Measurements from ENCODE around the gene FHOD3.

Gene FHOD3

GRCh38 chr18:36327352-36328316, 30.1 kb downstream of the FHOD3 start:
- TF ChIP-seq POLR2AphosphoS5 (IDR thresholded peaks at IDR 0.05; ENCODE audit: low read depth) (no peak), GABPA (IDR thresholded peaks at IDR 0.05; ENCODE audit: low read depth) (no peak), CTCF (IDR thresholded peaks at IDR 0.05; ENCODE audit: insufficient read depth, low read length) (no peak), REST (IDR thresholded peaks at IDR 0.05; ENCODE audit: insufficient replicate concordance, low read depth) (no peak), SPI1 (IDR thresholded peaks at IDR 0.05; ENCODE audit: borderline replicate concordance, low read depth) (no peak)
- Histone ChIP-seq H3K4me3 (replicated peaks; ENCODE audit: insufficient read depth, low read length) (no peak overlapping the region), H3K27me3 (ENCODE audit: insufficient read depth, poor library complexity, severe bottlenecking) (no peaks in the 10 kb centered on the region), H3K27ac (replicated peaks) (no peak overlapping the region)
- DNase-seq (ENCODE audit: low read depth in 1 of 2, low spot score in 1 of 2): no peak

GRCh38 chr18:36328385-36328858, 30.9 kb downstream of the FHOD3 start:
- Histone ChIP-seq H3K27me3 (ENCODE audit: insufficient read depth, poor library complexity, severe bottlenecking) (no peaks in the 10 kb centered on the region), H3K4me3 (replicated peaks; ENCODE audit: insufficient read depth, low read length) (no peak overlapping the region), H3K27ac (replicated peaks) (no peak overlapping the region)
- no peak for DNase-seq (ENCODE audit: low read depth in 1 of 2, low spot score in 1 of 2)
- TF ChIP-seq SPI1 (IDR thresholded peaks at IDR 0.05; ENCODE audit: borderline replicate concordance, low read depth) (no peak), POLR2AphosphoS5 (IDR thresholded peaks at IDR 0.05; ENCODE audit: low read depth) (no peak), REST (IDR thresholded peaks at IDR 0.05; ENCODE audit: insufficient replicate concordance, low read depth) (no peak), CTCF (IDR thresholded peaks at IDR 0.05; ENCODE audit: insufficient read depth, low read length) (no peak), GABPA (IDR thresholded peaks at IDR 0.05; ENCODE audit: low read depth) (no peak)

GRCh38 chr18:36328916-36329315, 31.4 kb downstream of the FHOD3 start:
- H3K27me3 ChIP-seq (ENCODE audit: insufficient read depth, poor library complexity, severe bottlenecking): no peaks in the 10 kb centered on the region
- TF ChIP-seq SPI1 (IDR thresholded peaks at IDR 0.05; ENCODE audit: borderline replicate concordance, low read depth) (no peak), CTCF (IDR thresholded peaks at IDR 0.05; ENCODE audit: insufficient read depth, low read length) (no peak), REST (IDR thresholded peaks at IDR 0.05; ENCODE audit: insufficient replicate concordance, low read depth) (no peak), POLR2AphosphoS5 (IDR thresholded peaks at IDR 0.05; ENCODE audit: low read depth) (no peak), GABPA (IDR thresholded peaks at IDR 0.05; ENCODE audit: low read depth) (no peak)
- no peak overlapping the region for H3K4me3 ChIP-seq (replicated peaks; ENCODE audit: insufficient read depth, low read length)
- DNase-seq (ENCODE audit: low read depth in 1 of 2, low spot score in 1 of 2): no peak
- H3K27ac ChIP-seq (replicated peaks): no peak overlapping the region
